ENCODE results near the gene PCDHGB3. TPM values are rescaled to one million over a fixed set of nuclear protein-coding genes. Genes with fewer than 3 reads are reported as not detected.
"Not testable (repeated sequence)": the region's sequence is repeated elsewhere in the genome, so short reads cannot be mapped to it uniquely, and the experiment has no call there.

PCDHGB3 gene
- 0.46 and 0.85 TPM in 2 replicates for total RNA-seq

DNA sequence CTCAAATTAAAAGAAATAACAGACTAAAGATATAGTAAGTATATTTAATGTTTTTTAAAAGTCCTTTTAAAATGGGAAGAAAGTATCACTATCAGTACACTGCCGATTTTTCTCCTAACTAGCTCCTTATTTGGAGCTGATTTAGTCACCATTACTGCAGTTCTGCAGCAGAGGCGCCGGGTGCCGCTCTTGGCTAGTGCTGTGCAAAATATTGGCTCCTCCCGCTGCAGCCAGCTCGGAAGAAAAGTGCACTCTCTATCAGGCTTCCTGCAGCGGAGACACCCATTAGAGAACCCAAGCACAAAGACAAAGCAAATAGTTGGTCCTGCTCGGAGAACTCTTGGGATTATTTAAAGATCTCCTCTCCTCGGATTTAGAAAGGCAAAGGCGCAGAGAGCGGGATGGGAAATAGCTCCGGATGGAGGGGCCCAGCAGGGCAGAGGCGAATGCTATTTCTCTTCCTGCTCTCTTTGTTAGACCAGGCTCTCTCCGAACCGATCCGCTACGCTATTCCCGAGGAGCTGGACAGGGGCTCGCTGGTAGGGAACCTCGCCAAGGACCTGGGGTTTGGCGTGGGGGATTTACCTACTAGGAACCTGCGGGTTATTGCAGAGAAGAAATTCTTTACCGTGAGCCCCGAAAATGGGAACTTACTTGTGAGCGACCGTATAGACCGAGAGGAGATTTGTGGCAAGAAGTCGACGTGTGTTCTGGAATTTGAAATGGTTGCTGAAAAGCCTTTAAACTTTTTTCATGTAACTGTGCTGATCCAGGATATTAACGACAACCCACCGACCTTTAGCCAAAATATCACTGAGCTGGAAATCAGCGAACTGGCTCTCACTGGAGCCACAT is at the start of gene PCDHGB3:
PCDHGB3 (plus strand) TSS at position 249 of the 855 bp plus-strand sequence; CDS start at position 402, 153 bp downstream.
- Mint-ChIP-seq H3K27ac (no peak within 1 kb of the TSS), H3K4me3 (ENCODE audit: low read depth) (peak within 1 kb of the TSS; percentile 77), H3K36me3 (ENCODE audit: low read depth) (peaks cover 5% of the 10 kb centered on the region), H3K4me1 (ENCODE audit: low read depth) (peaks cover 1% of the 10 kb centered on the region), H3K9me3 (peaks cover 37% of the 10 kb centered on the region), H3K27me3 (ENCODE audit: low read depth) (peaks cover 19% of the 10 kb centered on the region)
- intact Hi-C loops (cut with micrococcal nuclease): no loop called here
- no peak for DNase-seq (ENCODE audit: low spot score)

DNA sequence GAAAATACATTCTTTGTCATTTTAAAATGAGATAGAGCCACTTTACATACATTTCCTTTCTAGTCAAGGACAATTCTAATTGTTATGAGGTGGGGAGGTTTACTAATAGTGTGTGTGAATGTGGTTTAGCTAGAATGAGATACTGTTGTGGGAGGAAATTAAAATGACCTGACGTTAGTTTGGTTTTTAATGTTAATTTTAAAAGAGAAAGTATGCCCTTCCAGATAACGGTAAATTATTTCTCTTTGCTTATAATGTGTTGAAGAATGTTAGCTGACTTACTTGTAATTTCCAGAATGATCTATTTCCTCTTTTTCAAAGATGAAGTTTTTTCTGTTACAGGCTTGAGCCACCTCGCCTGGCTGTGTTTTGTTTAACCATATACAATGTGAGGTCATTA is 47.8 kb upstream of the PCDHGB3 start:
- H3K27ac Mint-ChIP-seq: peak overlapping the region; percentile 33
- H3K4me1 Mint-ChIP-seq (ENCODE audit: low read depth): peaks cover 23% of the 10 kb centered on the region
- peaks cover 1% of the 10 kb centered on the region for H3K27me3 Mint-ChIP-seq (ENCODE audit: low read depth)
- DNase-seq (ENCODE audit: low spot score): no peak
- H3K9me3 Mint-ChIP-seq: peaks cover 46% of the 10 kb centered on the region
- intact Hi-C loops (cut with micrococcal nuclease): no loop called here
- H3K4me3 Mint-ChIP-seq (ENCODE audit: low read depth): peak overlapping the region; percentile 21
- H3K36me3 Mint-ChIP-seq (ENCODE audit: low read depth): peaks cover 41% of the 10 kb centered on the region

GRCh38 chr5:141326088-141326854 is 43.8 kb upstream of the PCDHGB3 start:
- Mint-ChIP-seq H3K27me3 (ENCODE audit: low read depth) (peaks cover 6% of the 10 kb centered on the region), H3K27ac (peak overlapping the region; percentile 77), H3K4me3 (ENCODE audit: low read depth) (peak overlapping the region; percentile 95), H3K4me1 (ENCODE audit: low read depth) (peaks cover 9% of the 10 kb centered on the region), H3K9me3 (peaks cover 20% of the 10 kb centered on the region), H3K36me3 (ENCODE audit: low read depth) (peaks cover 6% of the 10 kb centered on the region)
- peak; percentile 58 for DNase-seq (ENCODE audit: low spot score)
- intact Hi-C loops (cut with micrococcal nuclease): loop anchor here (2.0 kb wide), 1 partner anchor 187 kb away; no protein-coding TSS in a partner anchor

DNA sequence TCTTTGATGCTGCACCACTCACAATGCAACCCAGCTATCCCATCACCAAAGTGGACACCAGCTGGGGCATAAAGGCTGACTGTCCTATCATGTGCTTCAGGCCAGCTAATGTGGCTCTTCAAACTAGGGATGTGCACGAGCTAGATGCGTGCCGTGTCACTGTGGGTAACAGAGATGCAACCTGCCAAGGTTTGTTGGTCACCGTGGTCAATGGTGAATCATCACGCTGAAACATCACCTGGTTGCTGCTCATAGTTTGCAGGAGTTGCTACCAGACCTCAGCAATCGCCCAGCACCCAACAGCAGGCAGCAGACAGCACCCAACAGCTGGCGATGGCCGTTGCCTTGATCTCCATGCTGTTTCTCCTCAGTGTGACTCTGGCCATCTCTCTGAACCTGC is 41.8 kb upstream of the PCDHGB3 start:
- no peak for DNase-seq (ENCODE audit: low spot score)
- H3K36me3 Mint-ChIP-seq (ENCODE audit: low read depth): no peaks in the 10 kb centered on the region
- peaks cover 21% of the 10 kb centered on the region for H3K9me3 Mint-ChIP-seq
- peaks cover 17% of the 10 kb centered on the region for H3K27me3 Mint-ChIP-seq (ENCODE audit: low read depth)
- intact Hi-C loops (cut with micrococcal nuclease): no loop called here
- no peak overlapping the region for H3K4me3 Mint-ChIP-seq (ENCODE audit: low read depth)
- H3K27ac Mint-ChIP-seq: no peak overlapping the region
- H3K4me1 Mint-ChIP-seq (ENCODE audit: low read depth): peaks cover 9% of the 10 kb centered on the region

DNA sequence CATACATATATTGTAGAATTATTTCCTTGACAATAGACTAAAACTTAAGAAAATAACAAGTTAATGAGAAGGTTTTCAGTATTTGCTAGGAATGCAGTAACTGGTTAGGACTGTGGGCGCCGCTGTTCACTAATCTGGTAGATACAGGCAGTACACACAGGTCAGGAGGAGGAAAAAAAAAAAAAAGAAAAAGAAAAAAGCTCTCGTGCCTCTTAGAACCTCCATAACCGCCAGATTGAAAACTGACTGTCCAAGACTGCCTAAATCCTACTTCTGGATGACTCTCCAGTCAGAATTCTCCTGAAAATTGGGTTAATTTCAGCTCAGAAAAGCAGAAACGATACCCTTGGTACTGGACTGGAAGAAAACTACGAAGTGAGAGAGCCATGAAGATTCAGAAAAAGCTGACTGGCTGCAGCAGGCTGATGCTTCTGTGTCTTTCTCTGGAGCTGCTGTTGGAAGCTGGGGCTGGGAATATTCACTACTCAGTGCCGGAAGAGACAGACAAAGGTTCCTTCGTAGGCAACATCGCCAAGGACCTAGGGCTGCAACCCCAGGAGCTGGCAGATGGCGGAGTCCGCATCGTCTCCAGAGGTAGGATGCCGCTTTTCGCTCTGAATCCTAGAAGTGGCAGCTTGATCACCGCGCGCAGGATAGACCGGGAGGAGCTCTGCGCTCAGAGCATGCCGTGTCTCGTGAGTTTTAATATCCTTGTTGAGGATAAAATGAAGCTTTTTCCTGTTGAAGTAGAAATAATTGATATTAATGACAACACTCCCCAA is 39.6 kb upstream of the PCDHGB3 start, which contains the start of gene PCDHGA1:
PCDHGA1 (plus strand) TSS at position 216 of the 782 bp plus-strand sequence.
- Mint-ChIP-seq H3K9me3 (peaks cover 27% of the 10 kb centered on the region), H3K27ac (no peak within 1 kb of the TSS), H3K27me3 (ENCODE audit: low read depth) (peaks cover 29% of the 10 kb centered on the region), H3K4me1 (ENCODE audit: low read depth) (peaks cover 9% of the 10 kb centered on the region), H3K4me3 (ENCODE audit: low read depth) (peak within 1 kb of the TSS; percentile 32), H3K36me3 (ENCODE audit: low read depth) (no peaks in the 10 kb centered on the region)
- intact Hi-C loops (cut with micrococcal nuclease): no loop called here
- DNase-seq (ENCODE audit: low spot score): no peak

- H3K27ac Mint-ChIP-seq; DNase-seq (ENCODE audit: low spot score); H3K4me1 Mint-ChIP-seq (ENCODE audit: low read depth); H3K4me3 Mint-ChIP-seq (ENCODE audit: low read depth); H3K36me3 Mint-ChIP-seq (ENCODE audit: low read depth); intact Hi-C loops (cut with micrococcal nuclease): not testable (repeated sequence)
- Mint-ChIP-seq H3K27me3 (ENCODE audit: low read depth) (peaks cover 37% of the 10 kb centered on the region), H3K9me3 (peaks cover 28% of the 10 kb centered on the region)
Observed at GRCh38 chr5:141332571-141332970, 37.5 kb upstream of the PCDHGB3 start.

- intact Hi-C loops (cut with micrococcal nuclease): loop anchor here (5.0 kb wide), 1 partner anchor 84 kb away; the partner anchor contains the start of gene PCDHGA11
- Mint-ChIP-seq H3K27ac (no peak within 1 kb of the TSS), H3K36me3 (ENCODE audit: low read depth) (no peaks in the 10 kb centered on the region), H3K4me3 (ENCODE audit: low read depth) (peak within 1 kb of the TSS; percentile 73), H3K9me3 (peaks cover 39% of the 10 kb centered on the region), H3K27me3 (ENCODE audit: low read depth) (peaks cover 34% of the 10 kb centered on the region), H3K4me1 (ENCODE audit: low read depth) (peaks cover 3% of the 10 kb centered on the region)
- no peak for DNase-seq (ENCODE audit: low spot score)
Observed at GRCh38 chr5:141338538-141339306, 31.3 kb upstream of the PCDHGB3 start, which contains the start of gene PCDHGA2. TSS of gene PCDHGA2 (plus strand) at chr5:141338760.

DNA sequence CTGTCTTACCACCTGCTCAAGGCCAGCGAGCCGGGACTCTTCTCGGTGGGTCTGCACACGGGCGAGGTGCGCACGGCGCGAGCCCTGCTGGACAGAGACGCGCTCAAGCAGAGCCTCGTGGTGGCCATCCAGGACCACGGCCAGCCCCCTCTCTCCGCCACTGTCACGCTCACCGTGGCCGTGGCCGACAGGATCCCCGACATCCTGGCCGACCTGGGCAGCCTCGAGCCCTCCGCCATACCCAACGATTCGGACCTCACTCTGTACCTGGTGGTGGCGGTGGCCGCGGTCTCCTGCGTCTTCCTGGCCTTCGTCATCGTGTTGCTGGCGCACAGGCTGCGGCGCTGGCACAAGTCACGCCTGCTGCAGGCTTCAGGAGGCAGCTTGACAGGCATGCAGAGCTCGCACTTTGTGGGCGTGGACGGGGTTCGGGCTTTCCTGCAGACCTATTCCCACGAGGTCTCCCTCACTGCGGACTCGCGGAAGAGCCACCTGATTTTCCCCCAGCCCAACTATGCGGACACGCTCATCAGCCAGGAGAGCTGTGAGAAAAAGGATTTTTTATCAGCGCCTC is 29.2 kb upstream of the PCDHGB3 start:
- peaks cover 41% of the 10 kb centered on the region for H3K9me3 Mint-ChIP-seq
- H3K27ac Mint-ChIP-seq; H3K4me1 Mint-ChIP-seq (ENCODE audit: low read depth); H3K4me3 Mint-ChIP-seq (ENCODE audit: low read depth); DNase-seq (ENCODE audit: low spot score); H3K36me3 Mint-ChIP-seq (ENCODE audit: low read depth): not testable (repeated sequence)
- intact Hi-C loops (cut with micrococcal nuclease): loop anchor here (5.0 kb wide), 1 partner anchor 154 kb away; the partner anchor contains the start of gene PCDHB9
- peaks cover 26% of the 10 kb centered on the region for H3K27me3 Mint-ChIP-seq (ENCODE audit: low read depth)

DNA sequence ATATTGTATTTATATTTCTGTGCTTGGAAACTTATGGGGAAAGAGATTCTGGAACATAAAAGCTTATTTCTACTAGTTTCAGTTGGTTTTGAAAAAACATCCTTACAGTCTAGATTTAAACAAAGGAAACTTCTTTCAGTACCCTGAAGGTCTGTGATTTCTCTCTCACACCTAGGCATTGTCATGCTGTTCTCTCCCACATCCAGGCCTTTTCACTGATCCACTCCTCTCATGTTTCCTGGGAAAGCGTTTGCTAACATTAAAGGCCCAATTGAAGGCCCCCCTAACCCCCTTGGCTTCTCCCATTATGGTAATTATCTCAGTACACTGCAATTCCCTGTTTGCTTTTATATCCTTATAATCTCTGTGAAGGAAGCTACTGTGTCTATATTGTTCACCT is 27.3 kb upstream of the PCDHGB3 start:
- H3K27ac Mint-ChIP-seq: no peak overlapping the region
- no peak for DNase-seq (ENCODE audit: low spot score)
- intact Hi-C loops (cut with micrococcal nuclease): loop anchor here (5.0 kb wide), 1 partner anchor 155 kb away; the partner anchor contains the start of gene PCDHB9
- H3K27me3 Mint-ChIP-seq (ENCODE audit: low read depth): peaks cover 21% of the 10 kb centered on the region
- peaks cover 4% of the 10 kb centered on the region for H3K4me1 Mint-ChIP-seq (ENCODE audit: low read depth)
- no peak overlapping the region for H3K4me3 Mint-ChIP-seq (ENCODE audit: low read depth)
- peaks cover 45% of the 10 kb centered on the region for H3K9me3 Mint-ChIP-seq
- no peaks in the 10 kb centered on the region for H3K36me3 Mint-ChIP-seq (ENCODE audit: low read depth)

GRCh38 chr5:141343242-141343952 is 26.6 kb upstream of the PCDHGB3 start, which contains the start of gene PCDHGA3:
TSS of gene PCDHGA3 (plus strand) at chr5:141343829. CDS start at chr5:141344034, 205 bp downstream.
- intact Hi-C loops (cut with micrococcal nuclease): loop anchor here (5.0 kb wide), 1 partner anchor 156 kb away; the partner anchor contains the start of gene PCDHB9
- H3K9me3 Mint-ChIP-seq: peaks cover 40% of the 10 kb centered on the region
- H3K27me3 Mint-ChIP-seq (ENCODE audit: low read depth): peaks cover 15% of the 10 kb centered on the region
- H3K4me3 Mint-ChIP-seq (ENCODE audit: low read depth): peak within 1 kb of the TSS; percentile 61
- no peak for DNase-seq (ENCODE audit: low spot score)
- no peaks in the 10 kb centered on the region for H3K36me3 Mint-ChIP-seq (ENCODE audit: low read depth)
- no peak within 1 kb of the TSS for H3K27ac Mint-ChIP-seq
- peaks cover 4% of the 10 kb centered on the region for H3K4me1 Mint-ChIP-seq (ENCODE audit: low read depth)

Data from activated T-helper 2 cell treated with anti-CD3 and anti-CD28 coated beads, Interferon-gamma antibody, Interleukin-2, Interleukin-4, amounts not matched to agents 10 μg/mL and 5 μg/mL and 100 μg/mL, durations not matched to agents 14 hours and 24 hours and 36 hours (primary cell).